NB4 (cell line): ENCODE measurements around the gene KDM4E.

Experiments used
- DNase-seq: peaks from one replicate; pipeline ENCODE4 v3.0.0; 2010; ENCODE audit warnings: low read depth
- H3K4me3 ChIP-seq: one replicate; pipeline ENCODE4 v1.5.1; 2011; ENCODE audit warnings: mild to moderate bottlenecking, low read depth, low read length, moderate library complexity
- MYC ChIP-seq: IDR thresholded peaks from 2 replicates; pipeline ENCODE4 v1.6.1; 2011; ENCODE audit warnings: low read depth, low read length
- POLR2A ChIP-seq: IDR thresholded peaks from 2 replicates; pipeline ENCODE4 v1.6.1; 2011; ENCODE audit warnings: mild to moderate bottlenecking; ENCODE audit not compliant: insufficient read length; ENCODE audit errors: extremely low read depth
- TF ChIP-seq, protein P1 (sequence below): IDR thresholded peaks from one replicate; pipeline ENCODE4 v1.5.1; 2012; ENCODE audit warnings: low read depth, low read length
- TF ChIP-seq, protein P2 (sequence below): IDR thresholded peaks from 2 replicates; pipeline ENCODE4 v1.6.1; 2011; ENCODE audit warnings: low read depth, low read length

Gene KDM4E

DNA sequence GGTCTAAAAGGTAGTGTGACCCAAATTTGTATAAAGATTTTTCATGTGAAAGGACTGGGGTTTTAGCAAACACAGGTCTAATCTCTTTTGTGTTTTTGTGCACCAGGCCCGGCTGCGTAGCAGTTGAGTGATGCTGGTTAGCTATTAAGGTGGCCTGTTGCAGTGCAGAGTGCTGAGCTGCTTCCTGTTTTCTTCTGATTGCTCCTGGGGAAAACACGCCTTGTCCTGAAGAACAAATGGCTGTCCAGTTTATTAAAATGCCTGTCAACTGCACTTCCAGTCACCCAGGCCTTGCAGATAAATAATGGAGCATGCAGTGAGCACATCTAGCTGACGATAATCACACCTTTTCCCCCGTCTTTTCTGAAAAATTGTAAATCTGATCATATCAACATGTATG, 43.5 kb downstream of the KDM4E start:
- peak overlapping the region; percentile 93 for H3K4me3 ChIP-seq
- DNase-seq, result peak; percentile 98
- TF ChIP-seq, protein P1, sequence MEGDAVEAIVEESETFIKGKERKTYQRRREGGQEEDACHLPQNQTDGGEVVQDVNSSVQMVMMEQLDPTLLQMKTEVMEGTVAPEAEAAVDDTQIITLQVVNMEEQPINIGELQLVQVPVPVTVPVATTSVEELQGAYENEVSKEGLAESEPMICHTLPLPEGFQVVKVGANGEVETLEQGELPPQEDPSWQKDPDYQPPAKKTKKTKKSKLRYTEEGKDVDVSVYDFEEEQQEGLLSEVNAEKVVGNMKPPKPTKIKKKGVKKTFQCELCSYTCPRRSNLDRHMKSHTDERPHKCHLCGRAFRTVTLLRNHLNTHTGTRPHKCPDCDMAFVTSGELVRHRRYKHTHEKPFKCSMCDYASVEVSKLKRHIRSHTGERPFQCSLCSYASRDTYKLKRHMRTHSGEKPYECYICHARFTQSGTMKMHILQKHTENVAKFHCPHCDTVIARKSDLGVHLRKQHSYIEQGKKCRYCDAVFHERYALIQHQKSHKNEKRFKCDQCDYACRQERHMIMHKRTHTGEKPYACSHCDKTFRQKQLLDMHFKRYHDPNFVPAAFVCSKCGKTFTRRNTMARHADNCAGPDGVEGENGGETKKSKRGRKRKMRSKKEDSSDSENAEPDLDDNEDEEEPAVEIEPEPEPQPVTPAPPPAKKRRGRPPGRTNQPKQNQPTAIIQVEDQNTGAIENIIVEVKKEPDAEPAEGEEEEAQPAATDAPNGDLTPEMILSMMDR, result no peak
- TF ChIP-seq POLR2A (peak; percentile 95), MYC (peak; percentile 89)
- TF ChIP-seq, protein P2, sequence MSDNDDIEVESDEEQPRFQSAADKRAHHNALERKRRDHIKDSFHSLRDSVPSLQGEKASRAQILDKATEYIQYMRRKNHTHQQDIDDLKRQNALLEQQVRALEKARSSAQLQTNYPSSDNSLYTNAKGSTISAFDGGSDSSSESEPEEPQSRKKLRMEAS, result peak; percentile 92

DNA sequence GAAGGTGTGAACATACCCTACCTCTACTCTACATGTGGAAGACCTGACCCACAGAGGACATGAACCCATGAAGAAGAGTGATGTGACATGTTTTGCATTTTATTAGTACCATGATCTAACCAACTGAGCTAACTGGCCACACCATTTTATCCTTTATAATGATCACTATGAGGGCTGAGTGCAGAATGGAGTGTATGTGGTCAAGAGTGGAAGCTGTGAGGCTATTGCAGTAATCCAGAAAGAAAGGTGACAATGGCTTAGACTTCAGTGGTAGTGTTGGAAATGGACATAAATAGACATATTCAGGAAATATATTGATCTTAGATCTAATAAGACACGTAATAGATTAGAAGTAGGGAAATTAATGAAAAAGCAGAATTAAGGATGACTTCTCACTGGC, 45.4 kb downstream of the KDM4E start:
- no peak for DNase-seq
- TF ChIP-seq MYC, result no peak
- TF ChIP-seq, protein P2, result no peak
- TF ChIP-seq, protein P1, result no peak
- TF ChIP-seq POLR2A, result no peak
- no peak overlapping the region for H3K4me3 ChIP-seq

DNA sequence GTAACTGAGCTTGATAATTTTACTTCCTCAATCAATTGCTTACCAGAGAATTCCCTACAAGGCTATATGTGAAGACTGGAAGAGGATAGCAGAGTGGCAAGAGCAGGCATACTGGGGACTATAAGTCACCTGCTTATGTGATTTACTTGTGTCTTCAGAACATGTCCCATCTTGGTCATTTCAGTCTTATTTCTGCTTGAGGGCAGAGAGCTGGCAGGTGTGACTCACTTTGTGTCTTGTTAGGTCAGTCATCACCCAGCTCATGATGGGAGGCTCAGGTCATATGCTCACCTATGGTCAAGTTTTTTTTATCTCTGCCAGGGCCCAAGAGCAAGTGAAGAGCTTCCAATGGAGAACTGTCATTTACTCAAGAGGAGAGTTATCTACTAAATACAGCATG, 47.9 kb downstream of the KDM4E start:
- H3K4me3 ChIP-seq, result no peak overlapping the region
- DNase-seq, result no peak
- TF ChIP-seq MYC, result no peak
- TF ChIP-seq, protein P1, result no peak

DNA sequence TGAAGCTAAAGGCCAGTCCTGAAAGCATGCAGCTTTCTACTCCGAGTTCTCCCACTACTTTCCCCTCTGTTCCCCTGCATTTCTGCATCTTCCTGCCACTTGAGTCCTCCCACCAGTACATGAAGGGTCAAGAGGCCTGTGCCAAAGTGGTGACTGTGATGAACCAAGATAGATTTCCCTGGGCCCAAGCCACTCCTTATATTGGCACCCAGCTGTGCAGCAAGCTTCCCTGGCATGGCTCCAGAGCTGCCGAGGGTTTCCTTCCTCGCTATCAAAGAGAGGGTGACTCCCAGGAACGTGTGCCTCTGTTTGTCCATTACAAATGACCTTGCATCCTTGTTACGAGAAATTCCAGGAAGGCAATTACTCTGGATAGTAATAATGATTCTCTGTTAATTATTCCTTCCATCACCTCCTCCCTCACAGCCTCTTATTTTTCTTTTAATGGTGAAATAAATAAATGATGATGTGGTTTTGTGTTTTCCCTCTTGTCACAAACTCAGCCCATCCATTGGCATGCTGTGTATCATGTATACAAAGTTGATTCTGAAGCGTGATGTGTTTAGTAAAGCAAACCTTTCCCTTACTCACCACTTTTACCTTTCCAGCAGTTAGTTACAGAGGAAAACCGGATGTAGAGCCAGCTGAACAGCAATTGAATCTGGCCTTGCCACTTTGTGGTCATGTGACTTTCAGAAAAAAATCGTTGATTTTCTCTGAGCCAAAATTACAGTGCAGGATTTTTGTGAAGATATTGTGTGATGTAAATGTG, 49.9 kb downstream of the KDM4E start:
- no peak overlapping the region for H3K4me3 ChIP-seq
- no peak for DNase-seq
- TF ChIP-seq, protein P2, result no peak
- no peak for TF ChIP-seq POLR2A
- TF ChIP-seq, protein P1, result no peak

DNA sequence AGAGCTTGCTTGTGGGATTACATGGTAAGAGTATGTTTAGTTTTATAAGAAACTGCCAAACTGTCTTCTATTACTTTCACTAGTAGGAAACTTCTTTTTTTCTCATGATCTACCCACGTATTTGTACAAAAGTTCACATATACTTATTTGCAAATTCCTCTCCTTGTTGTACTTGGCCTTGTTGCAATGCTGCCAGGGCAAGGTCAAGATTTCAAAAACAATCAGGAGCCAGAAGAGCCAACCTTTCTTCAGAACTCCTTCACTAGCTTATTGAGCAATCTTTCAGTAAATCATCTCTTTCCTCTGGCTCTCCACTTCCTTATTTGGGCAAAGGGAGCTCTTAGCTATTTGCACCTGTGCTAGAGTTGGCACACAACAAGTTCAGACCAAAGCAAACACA, 51.4 kb downstream of the KDM4E start:
- TF ChIP-seq MYC (no peak), POLR2A (no peak)
- TF ChIP-seq, protein P1, result no peak
- TF ChIP-seq, protein P2, result no peak
- DNase-seq, result peak; percentile 36
- H3K4me3 ChIP-seq, result no peak overlapping the region

DNA sequence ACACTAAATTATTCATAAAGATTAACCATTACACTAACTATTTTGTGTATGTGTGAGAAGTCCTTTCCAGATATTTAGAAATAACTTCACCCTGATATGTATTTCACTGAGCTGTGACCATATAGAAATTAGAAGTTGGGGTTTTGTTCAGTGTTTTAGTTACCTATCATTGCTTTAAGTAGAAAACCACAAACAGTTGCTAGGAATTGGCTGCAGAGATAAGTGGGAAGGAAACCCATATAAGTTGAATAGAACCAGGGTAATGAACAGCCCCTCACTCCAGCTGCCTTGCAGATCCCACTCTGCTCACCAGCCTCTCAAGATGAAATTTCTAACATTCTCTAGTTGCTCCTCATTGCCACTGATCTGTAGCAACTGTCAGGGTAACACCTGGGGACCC, 51.9 kb downstream of the KDM4E start:
- H3K4me3 ChIP-seq, result no peak overlapping the region
- DNase-seq, result no peak
- no peak for TF ChIP-seq POLR2A
- TF ChIP-seq, protein P2, result no peak
- TF ChIP-seq, protein P1, result no peak
- no peak for TF ChIP-seq MYC
